SU-DHL-6 (cell line): ENCODE data around the gene WDR7.

Source experiments
- EZH2phosphoT487 ChIP-seq: fragments of 200-600 bp; sonication (generic), shearing (Covaris generic); conservative IDR thresholded peaks from 2 replicates; pipeline ENCODE4 v1.6.1; 2018; ENCODE audit warnings: mild to moderate bottlenecking, antibody characterized with exemption, low read length, moderate library complexity, mixed read lengths
- TF ChIP-seq, protein P1 (sequence below): fragments of 200-600 bp; sonication (generic); IDR thresholded peaks from one replicate; pipeline ENCODE4 v1.5.1; 2017; ENCODE audit warnings: antibody characterized with exemption, mild to moderate bottlenecking, low read length, moderate library complexity; ENCODE audit not compliant: insufficient read depth, poor library complexity, severe bottlenecking

DNA sequence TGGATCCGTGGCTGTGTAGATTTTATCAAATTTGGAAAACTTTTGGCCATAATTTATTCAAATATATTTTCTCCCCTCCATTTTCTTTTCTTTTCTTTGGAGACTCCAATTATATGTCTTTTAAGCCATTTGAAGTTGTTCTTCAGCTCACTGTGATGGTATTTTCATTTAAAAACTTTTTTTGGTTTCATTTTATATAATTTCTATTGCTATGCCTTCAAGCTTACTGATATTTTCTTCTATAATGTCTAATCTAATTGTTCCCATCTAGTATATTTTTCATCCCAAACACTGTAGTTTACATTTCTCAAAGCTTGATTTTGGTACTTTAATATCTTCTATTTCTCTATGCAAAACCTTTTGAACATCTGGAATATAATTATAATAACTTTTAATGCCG, 72.5 kb downstream of the WDR7 start:
- TF ChIP-seq, protein P1, sequence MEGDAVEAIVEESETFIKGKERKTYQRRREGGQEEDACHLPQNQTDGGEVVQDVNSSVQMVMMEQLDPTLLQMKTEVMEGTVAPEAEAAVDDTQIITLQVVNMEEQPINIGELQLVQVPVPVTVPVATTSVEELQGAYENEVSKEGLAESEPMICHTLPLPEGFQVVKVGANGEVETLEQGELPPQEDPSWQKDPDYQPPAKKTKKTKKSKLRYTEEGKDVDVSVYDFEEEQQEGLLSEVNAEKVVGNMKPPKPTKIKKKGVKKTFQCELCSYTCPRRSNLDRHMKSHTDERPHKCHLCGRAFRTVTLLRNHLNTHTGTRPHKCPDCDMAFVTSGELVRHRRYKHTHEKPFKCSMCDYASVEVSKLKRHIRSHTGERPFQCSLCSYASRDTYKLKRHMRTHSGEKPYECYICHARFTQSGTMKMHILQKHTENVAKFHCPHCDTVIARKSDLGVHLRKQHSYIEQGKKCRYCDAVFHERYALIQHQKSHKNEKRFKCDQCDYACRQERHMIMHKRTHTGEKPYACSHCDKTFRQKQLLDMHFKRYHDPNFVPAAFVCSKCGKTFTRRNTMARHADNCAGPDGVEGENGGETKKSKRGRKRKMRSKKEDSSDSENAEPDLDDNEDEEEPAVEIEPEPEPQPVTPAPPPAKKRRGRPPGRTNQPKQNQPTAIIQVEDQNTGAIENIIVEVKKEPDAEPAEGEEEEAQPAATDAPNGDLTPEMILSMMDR: no peak
- TF ChIP-seq EZH2phosphoT487: no peak
